Measurements from ENCODE around the gene RELN. TPM values are rescaled to one million over a fixed set of nuclear protein-coding genes. Genes with fewer than 3 reads are reported as not detected.
A peak's percentile ranks its signal among the peaks of the same experiment; 100 is the strongest.

The RELN gene
- total and polyA plus RNA-seq, 2 of the 13 experiments (the other 11 are each of a cell fraction or from before 2014, with no cell fraction given), result 315 to 332 TPM

DNA sequence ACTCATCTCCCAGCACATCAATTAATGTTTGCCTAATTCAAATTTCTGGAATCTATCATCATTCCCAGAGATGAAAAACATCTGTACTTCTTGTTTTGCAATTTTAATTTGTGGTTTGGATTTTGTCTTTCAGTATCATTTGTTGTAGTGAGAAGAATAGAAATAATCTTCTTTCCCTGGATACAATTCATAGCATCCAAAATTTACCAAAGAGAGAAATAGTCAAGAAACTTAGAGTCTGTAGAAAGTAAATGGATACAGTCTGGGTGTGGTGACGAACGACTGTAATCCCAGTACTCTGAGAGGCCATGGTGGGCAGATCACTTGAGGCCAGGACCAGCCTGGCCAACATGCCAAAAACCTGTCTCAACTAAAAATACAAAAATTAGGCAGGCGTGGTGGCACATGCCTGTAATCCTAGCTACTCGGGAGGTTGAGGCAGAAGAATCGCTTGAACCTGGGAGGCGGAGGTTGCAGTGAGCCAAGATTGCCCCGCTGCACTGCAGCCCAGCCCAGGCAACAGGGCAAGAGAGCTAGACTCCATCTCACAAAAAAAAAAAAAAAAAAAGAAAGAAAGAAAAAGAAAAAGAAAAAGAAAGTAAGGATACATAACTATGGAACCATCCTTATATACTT is 193.0 kb downstream of the RELN start:
- in situ Hi-C loops (cut with HindIII; ENCODE audit: extremely low pct_ligation_motif_present, low pct_unique_long_range_greater_than_20kb), result no loop called here
- Histone ChIP-seq H3K9ac (ENCODE audit: insufficient read depth, low read depth, low read length) (no peak overlapping the region), H3K4me2 (ENCODE audit: low read depth, low read length) (no peak overlapping the region), H3K27ac (ENCODE audit: extremely low read length, insufficient read depth, low read length) (peak overlapping the region; percentile 18), H4K20me1 (ENCODE audit: insufficient read depth, low read length) (no peaks in the 10 kb centered on the region), H3K36me3 (replicated peaks in 1 of 2; ENCODE audit: control insufficient read depth in 1 of 2, insufficient read depth in 2 of 2, low read length in 2 of 2) (peaks cover 0 to 6% of the 10 kb centered on the region in 2 experiments; a peak in 1 of 5 replicates), H3K27me3 (ENCODE audit: control insufficient read depth in 1 of 2, insufficient read depth in 2 of 2, low read length in 2 of 2) (no peaks in the 10 kb centered on the region), H3K79me2 (ENCODE audit: insufficient read depth, low read length) (peaks cover 2% of the 10 kb centered on the region), H3K4me1 (ENCODE audit: insufficient read depth, low read length) (peaks cover 35% of the 10 kb centered on the region), H3K9me3 (ENCODE audit: low read length) (no peaks in the 10 kb centered on the region), H2AFZ (ENCODE audit: low read length) (no peak overlapping the region), H3K4me3 (replicated peaks in 1 of 3; ENCODE audit: insufficient read depth in 1 of 3, low read depth in 2 of 3, low read length in 3 of 3) (no peak overlapping the region)
- ATAC-seq (no peak), FAIRE-seq (no peak), DNase-seq (ENCODE audit: low spot score) (no peak)
- ChIA-PET CTCF (ENCODE audit: low intra/inter-chr PET ratio, low total read pairs) (no interaction called here), POLR2A (no interaction called here)
- BruUV-seq (replicated peaks), result no TSS peak
- intact Hi-C loops (cut with micrococcal nuclease; ENCODE audit: unreplicated experiment), result no loop called here
- TF ChIP-seq KAT2B (IDR thresholded peaks at IDR 0.05; ENCODE audit: borderline replicate concordance, low read depth, low read length) (no peak), ZNF121 (CRISPR knock-in tag; IDR thresholded peaks at IDR 0.05) (peak; percentile 53; the same call in 1 of the 2 replicates)
- 90% methylated on average over 7 of the region's 7 CpGs for WGBS (ENCODE audit: low lambda C conversion rate)

DNA sequence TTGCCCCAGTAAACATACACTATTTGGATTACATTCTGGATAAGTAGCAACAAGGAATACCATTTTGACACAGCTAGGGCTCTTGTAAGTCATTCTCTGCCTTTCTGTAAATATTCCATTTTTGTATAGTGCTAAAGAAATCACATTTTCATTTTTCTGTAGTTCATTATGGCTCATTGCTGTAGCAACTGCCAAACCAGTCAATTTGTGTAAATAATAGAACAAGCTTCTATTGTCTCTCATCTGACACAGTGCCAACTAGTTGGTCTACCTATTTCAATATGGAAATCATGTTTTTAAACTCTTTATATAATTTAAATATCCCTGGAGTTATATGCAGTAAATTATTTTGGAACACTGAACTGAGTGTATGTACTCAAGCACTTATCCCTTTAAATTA is 193.7 kb downstream of the RELN start:
- Histone ChIP-seq H3K27me3 (ENCODE audit: control insufficient read depth in 1 of 2, insufficient read depth in 2 of 2, low read length in 2 of 2) (no peaks in the 10 kb centered on the region), H3K36me3 (replicated peaks in 1 of 2; ENCODE audit: control insufficient read depth in 1 of 2, insufficient read depth in 2 of 2, low read length in 2 of 2) (peaks cover 0 to 6% of the 10 kb centered on the region in 2 experiments; a peak in 1 of 5 replicates), H4K20me1 (ENCODE audit: insufficient read depth, low read length) (no peaks in the 10 kb centered on the region), H3K79me2 (ENCODE audit: insufficient read depth, low read length) (peaks cover 5% of the 10 kb centered on the region), H3K9ac (ENCODE audit: insufficient read depth, low read depth, low read length) (no peak overlapping the region), H3K4me1 (ENCODE audit: insufficient read depth, low read length) (peaks cover 35% of the 10 kb centered on the region), H3K4me3 (replicated peaks in 1 of 3; ENCODE audit: insufficient read depth in 1 of 3, low read depth in 2 of 3, low read length in 3 of 3) (no peak overlapping the region), H3K9me3 (ENCODE audit: low read length) (no peaks in the 10 kb centered on the region), H2AFZ (ENCODE audit: low read length) (no peak overlapping the region), H3K4me2 (ENCODE audit: low read depth, low read length) (no peak overlapping the region), H3K27ac (ENCODE audit: extremely low read length, insufficient read depth, low read length) (peak overlapping the region; percentile 57)
- in situ Hi-C loops (cut with HindIII; ENCODE audit: extremely low pct_ligation_motif_present, low pct_unique_long_range_greater_than_20kb) (no loop called here), intact Hi-C loops (cut with micrococcal nuclease; ENCODE audit: unreplicated experiment) (no loop called here)
- no peak for ATAC-seq
- POLR2A ChIA-PET, result no interaction called here
- peak; percentile 45 for DNase-seq (ENCODE audit: low spot score)
- BruUV-seq (replicated peaks), result no TSS peak
- CTCF ChIA-PET (ENCODE audit: low intra/inter-chr PET ratio, low total read pairs), result no interaction called here
- no peak for FAIRE-seq
- TF ChIP-seq, protein P1, sequence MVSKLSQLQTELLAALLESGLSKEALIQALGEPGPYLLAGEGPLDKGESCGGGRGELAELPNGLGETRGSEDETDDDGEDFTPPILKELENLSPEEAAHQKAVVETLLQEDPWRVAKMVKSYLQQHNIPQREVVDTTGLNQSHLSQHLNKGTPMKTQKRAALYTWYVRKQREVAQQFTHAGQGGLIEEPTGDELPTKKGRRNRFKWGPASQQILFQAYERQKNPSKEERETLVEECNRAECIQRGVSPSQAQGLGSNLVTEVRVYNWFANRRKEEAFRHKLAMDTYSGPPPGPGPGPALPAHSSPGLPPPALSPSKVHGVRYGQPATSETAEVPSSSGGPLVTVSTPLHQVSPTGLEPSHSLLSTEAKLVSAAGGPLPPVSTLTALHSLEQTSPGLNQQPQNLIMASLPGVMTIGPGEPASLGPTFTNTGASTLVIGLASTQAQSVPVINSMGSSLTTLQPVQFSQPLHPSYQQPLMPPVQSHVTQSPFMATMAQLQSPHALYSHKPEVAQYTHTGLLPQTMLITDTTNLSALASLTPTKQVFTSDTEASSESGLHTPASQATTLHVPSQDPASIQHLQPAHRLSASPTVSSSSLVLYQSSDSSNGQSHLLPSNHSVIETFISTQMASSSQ (IDR thresholded peaks at IDR 0.05; ENCODE audit: low read depth), result 0 out of 2 replicates have a peak, but pooled peaks have one; percentile 16
- TF ChIP-seq, protein P1 (CRISPR knock-in tag; IDR thresholded peaks at IDR 0.05; ENCODE audit: borderline replicate concordance), result no peak
- TF ChIP-seq TEAD3 (CRISPR knock-in tag; optimal IDR thresholded peaks at IDR 0.05; ENCODE audit: borderline replicate concordance) (no peak), ETV5 (CRISPR knock-in tag; IDR thresholded peaks at IDR 0.05; ENCODE audit: borderline replicate concordance) (no peak), TBP (CRISPR knock-in tag; IDR thresholded peaks at IDR 0.05) (no peak), SOX13 (IDR thresholded peaks at IDR 0.05) (no peak), SOX13 (CRISPR knock-in tag; conservative IDR thresholded peaks at IDR 0.05 in 1 of 2, IDR thresholded peaks at IDR 0.05 in 1 of 2) (peak in 1 of 2 experiments; percentile 46; a peak in 1 of 4 replicates), HNRNPUL1 (IDR thresholded peaks at IDR 0.05; ENCODE audit: low read depth, low read length) (no peak), RFX1 (IDR thresholded peaks at IDR 0.05) (peak; percentile 23; the same call in 1 of the 2 replicates), SOX5 (CRISPR knock-in tag; IDR thresholded peaks at IDR 0.05; ENCODE audit: borderline replicate concordance) (0 out of 2 replicates have a peak, but pooled peaks have one; percentile 14)
